Fibroblast of lung (primary cell): ENCODE data around the gene SGSH. TPM values are rescaled to one million over a fixed set of nuclear protein-coding genes. Genes with fewer than 3 reads are reported as not detected.

Experiments used
- DNase-seq, 2 donors: peaks; one replicate each; pipeline versions ENCODE4 v3.0.0 to v3.0.0-alpha.2; 2010; ENCODE audit warnings: low read depth in 2 of 2
- H2AFZ ChIP-seq: 2 replicates; pipeline ENCODE4 v1.5.1; 2012; ENCODE audit warnings: low read length, control low read depth, inconsistent platforms
- H3K27ac ChIP-seq: 2 replicates; pipeline ENCODE4 v1.5.1; 2011; ENCODE audit warnings: low read length, control low read depth; ENCODE audit not compliant: insufficient read depth
- H3K27me3 ChIP-seq: 2 replicates; pipeline ENCODE4 v1.5.1; 2011; ENCODE audit warnings: mild to moderate bottlenecking, low read length; ENCODE audit not compliant: control insufficient read depth, insufficient read depth
- H3K36me3 ChIP-seq: 2 replicates; pipeline ENCODE4 v1.5.1; 2011; ENCODE audit warnings: low read length; ENCODE audit not compliant: control insufficient read depth, insufficient read depth
- H3K4me1 ChIP-seq: 2 replicates; pipeline ENCODE4 v1.5.1; 2011; ENCODE audit warnings: low read length; ENCODE audit not compliant: control insufficient read depth, insufficient read depth; ENCODE audit errors: extremely low read depth
- H3K4me2 ChIP-seq: 2 replicates; pipeline ENCODE4 v1.5.1; 2011; ENCODE audit warnings: low read length, control low read depth; ENCODE audit not compliant: insufficient read depth; ENCODE audit errors: extremely low read depth
- H3K4me3 ChIP-seq, 4 experiments: fragments of 200-600 bp in 1 of 4; sonication (generic) in 1 of 4; replicated peaks in 1 of 4; 2 replicates each; pipeline ENCODE4 v1.5.1; 2011 to 2016; ENCODE audit warnings: low read length in 4 of 4, low read depth in 3 of 4, mild to moderate bottlenecking in 3 of 4, control low read depth in 2 of 4, inconsistent platforms in 1 of 4, mixed read lengths in 1 of 4; ENCODE audit not compliant: insufficient read depth in 1 of 4; ENCODE audit errors: control extremely low read depth in 1 of 4
- H3K79me2 ChIP-seq: 2 replicates; pipeline ENCODE4 v1.5.1; 2012; ENCODE audit warnings: mild to moderate bottlenecking, low read length, inconsistent platforms; ENCODE audit not compliant: control insufficient read depth, insufficient read depth
- H3K9ac ChIP-seq: 2 replicates; pipeline ENCODE4 v1.5.1; 2011; ENCODE audit warnings: mild to moderate bottlenecking, low read length, control low read depth; ENCODE audit not compliant: insufficient read depth
- H3K9me3 ChIP-seq: 2 replicates; pipeline ENCODE4 v1.5.1; 2012; ENCODE audit warnings: low read depth, low read length; ENCODE audit not compliant: control insufficient read depth, insufficient read depth
- H4K20me1 ChIP-seq: 2 replicates; pipeline ENCODE4 v1.5.1; 2011; ENCODE audit warnings: low read length; ENCODE audit not compliant: control insufficient read depth, insufficient read depth; ENCODE audit errors: extremely low read depth
- CTCF ChIP-seq, 2 donors: IDR thresholded peaks in 1 of 2; conservative IDR thresholded peaks in 1 of 2; 1 replicate in 1 of 2; 2 replicates in 1 of 2; pipeline ENCODE4 v1.5.1; 2011 to 2012; ENCODE audit warnings: low read length in 2 of 2, control low read depth in 1 of 2, inconsistent platforms in 1 of 2, low read depth in 1 of 2, mild to moderate bottlenecking in 1 of 2
- EZH2 ChIP-seq: IDR thresholded peaks from 2 replicates; pipeline ENCODE4 v1.5.1; 2012; ENCODE audit warnings: low read length, control low read depth, mild to moderate bottlenecking; ENCODE audit errors: missing control alignments
- polyA plus RNA-seq, 2 donors: library from polyadenylated mRNA; depleted of rRNA in 1 of 2; stranded (reverse) in 1 of 2; unstranded in 1 of 2; fragments of >200 nt; gene quantifications; 2 replicates each; pipeline ENCODE4 v1.2.1, GENCODE V29; 2011 to 2012; ENCODE audit warnings: missing spikeins in 1 of 2
- total RNA-seq: library from RNA; depleted of rRNA; stranded (reverse); fragments of >200 nt; gene quantifications from 2 replicates; pipeline ENCODE4 v1.2.1, GENCODE V29; 2014

Gene SGSH
- total and polyA plus RNA-seq, 2 donors (not counting 1 experiment from before 2014, with no cell fraction given) = 26.9 to 57.2 TPM

- H3K27ac ChIP-seq = no peak overlapping the region
- H3K27me3 ChIP-seq = no peaks in the 10 kb centered on the region
- H4K20me1 ChIP-seq = no peaks in the 10 kb centered on the region
- no peaks in the 10 kb centered on the region for H3K4me1 ChIP-seq
- no peak for DNase-seq
- no peaks in the 10 kb centered on the region for H3K36me3 ChIP-seq
- H3K4me2 ChIP-seq = no peak overlapping the region
- TF ChIP-seq EZH2 (no peak), CTCF (conservative IDR thresholded peaks at IDR 0.05 in 1 of 2, IDR thresholded peaks at IDR 0.05 in 1 of 2; ENCODE audit: low read depth in 1 of 2, low read length in 2 of 2) (no peak)
- H2AFZ ChIP-seq = no peak overlapping the region
- no peaks in the 10 kb centered on the region for H3K9me3 ChIP-seq
- H3K4me3 ChIP-seq = no peak overlapping the region
- no peaks in the 10 kb centered on the region for H3K79me2 ChIP-seq
- no peak overlapping the region for H3K9ac ChIP-seq
These were observed 43.4 kb downstream of the SGSH start for GRCh38 chr17:80176757-80177156.

GRCh38 chr17:80173916-80174315 is 46.2 kb downstream of the SGSH start:
- H3K9ac ChIP-seq = no peak overlapping the region
- TF ChIP-seq CTCF (conservative IDR thresholded peaks at IDR 0.05 in 1 of 2, IDR thresholded peaks at IDR 0.05 in 1 of 2; ENCODE audit: low read depth in 1 of 2, low read length in 2 of 2) = no peak
- H3K4me3 ChIP-seq = no peak overlapping the region
- no peaks in the 10 kb centered on the region for H3K9me3 ChIP-seq
- no peaks in the 10 kb centered on the region for H3K36me3 ChIP-seq
- no peaks in the 10 kb centered on the region for H4K20me1 ChIP-seq
- no peak overlapping the region for H2AFZ ChIP-seq
- no peaks in the 10 kb centered on the region for H3K4me1 ChIP-seq
- no peak overlapping the region for H3K27ac ChIP-seq
- no peaks in the 10 kb centered on the region for H3K79me2 ChIP-seq
- H3K4me2 ChIP-seq = no peak overlapping the region
- no peak for DNase-seq
- peaks cover 12% of the 10 kb centered on the region for H3K27me3 ChIP-seq

- Histone ChIP-seq H3K9ac (no peak overlapping the region), H3K79me2 (no peaks in the 10 kb centered on the region), H4K20me1 (no peaks in the 10 kb centered on the region), H3K9me3 (no peaks in the 10 kb centered on the region), H2AFZ (no peak overlapping the region), H3K4me3 (no peak overlapping the region), H3K27ac (no peak overlapping the region), H3K27me3 (peaks cover 12% of the 10 kb centered on the region), H3K4me1 (no peaks in the 10 kb centered on the region), H3K4me2 (no peak overlapping the region), H3K36me3 (no peaks in the 10 kb centered on the region)
- DNase-seq = no peak
- TF ChIP-seq EZH2 = no peak
These were observed 47.0 kb downstream of the SGSH start for GRCh38 chr17:80173126-80173525.
